T-helper 2 cell treated with Interferon-gamma antibody and Interleukin-4, amounts not matched to agents 5 μg/mL and 100 μg/mL, for 36 hours (primary cell): Measurements from ENCODE around the gene MRPL33.

ENCODE experiments used
- DNase-seq: peaks from one replicate; pipeline ENCODE4 v3.0.0; 2021; ENCODE audit warnings: low spot score
- H3K27ac Mint-ChIP-seq: one replicate; pipeline ENCODE4 v1.8.0; 2021; ENCODE audit warnings: mild to moderate bottlenecking, mixed read lengths
- H3K27me3 Mint-ChIP-seq: one replicate; pipeline ENCODE4 v1.8.0; 2021; ENCODE audit warnings: low read depth, mixed read lengths
- H3K36me3 Mint-ChIP-seq: one replicate; pipeline ENCODE4 v1.8.0; 2021; ENCODE audit warnings: low read depth, mixed read lengths
- H3K4me1 Mint-ChIP-seq: one replicate; pipeline ENCODE4 v1.8.0; 2021; ENCODE audit warnings: low read depth, mixed read lengths
- H3K4me3 Mint-ChIP-seq: one replicate; pipeline ENCODE4 v1.8.0; 2022; ENCODE audit warnings: mild to moderate bottlenecking, moderate library complexity, mixed read lengths
- H3K9me3 Mint-ChIP-seq: one replicate; pipeline ENCODE4 v1.8.0; 2021; ENCODE audit warnings: mixed read lengths

Gene MRPL33

DNA sequence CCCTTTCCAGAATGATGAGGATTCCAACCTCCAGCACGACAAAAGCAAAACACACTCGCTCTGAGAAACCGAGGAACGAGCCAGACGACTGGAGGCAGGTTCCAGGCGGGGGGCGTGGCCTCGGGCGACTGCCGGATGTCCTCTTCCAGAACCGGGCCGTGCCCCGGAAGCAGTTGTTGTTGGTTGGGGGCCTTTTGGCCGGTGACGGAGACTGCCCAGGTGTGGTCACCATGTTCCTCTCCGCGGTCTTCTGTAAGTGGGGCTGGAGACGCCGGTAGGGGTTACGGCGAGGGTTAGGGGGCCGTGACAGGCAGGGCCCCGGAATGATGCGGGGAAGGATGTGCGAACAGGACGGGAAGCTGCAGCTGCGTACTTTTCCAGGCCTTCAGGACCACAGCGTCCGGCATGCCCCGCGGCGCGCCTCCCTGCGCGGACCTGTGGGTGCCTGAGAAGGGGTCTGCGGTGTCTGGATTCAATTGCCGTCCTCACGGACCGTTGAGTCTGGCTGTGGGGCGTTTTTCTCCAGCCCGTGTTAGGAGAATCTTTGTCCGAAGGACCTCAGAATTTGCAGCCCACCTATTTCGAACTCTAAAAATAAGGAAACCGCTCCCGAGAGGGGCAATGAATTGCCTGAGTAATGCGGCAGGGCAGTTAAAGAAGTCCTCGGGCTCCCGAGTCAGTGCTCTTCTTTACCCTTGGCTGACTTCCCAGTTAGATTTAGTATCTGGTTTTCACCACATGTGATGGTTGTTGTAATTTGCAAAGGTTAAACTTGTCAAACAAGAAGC lies at the start of gene MRPL33:
Gene MRPL33, plus strand, starts transcription at position 172 of the 788 bp plus-strand sequence. Its CDS starts 59 bp downstream, at position 231.
- peak; percentile 89 for DNase-seq
- Mint-ChIP-seq H3K4me3 (peak within 1 kb of the TSS; percentile 99), H3K27me3 (no peaks in the 10 kb centered on the region), H3K4me1 (peaks cover 22% of the 10 kb centered on the region), H3K36me3 (peaks cover 31% of the 10 kb centered on the region), H3K27ac (peak within 1 kb of the TSS; percentile 96), H3K9me3 (no peaks in the 10 kb centered on the region)

DNA sequence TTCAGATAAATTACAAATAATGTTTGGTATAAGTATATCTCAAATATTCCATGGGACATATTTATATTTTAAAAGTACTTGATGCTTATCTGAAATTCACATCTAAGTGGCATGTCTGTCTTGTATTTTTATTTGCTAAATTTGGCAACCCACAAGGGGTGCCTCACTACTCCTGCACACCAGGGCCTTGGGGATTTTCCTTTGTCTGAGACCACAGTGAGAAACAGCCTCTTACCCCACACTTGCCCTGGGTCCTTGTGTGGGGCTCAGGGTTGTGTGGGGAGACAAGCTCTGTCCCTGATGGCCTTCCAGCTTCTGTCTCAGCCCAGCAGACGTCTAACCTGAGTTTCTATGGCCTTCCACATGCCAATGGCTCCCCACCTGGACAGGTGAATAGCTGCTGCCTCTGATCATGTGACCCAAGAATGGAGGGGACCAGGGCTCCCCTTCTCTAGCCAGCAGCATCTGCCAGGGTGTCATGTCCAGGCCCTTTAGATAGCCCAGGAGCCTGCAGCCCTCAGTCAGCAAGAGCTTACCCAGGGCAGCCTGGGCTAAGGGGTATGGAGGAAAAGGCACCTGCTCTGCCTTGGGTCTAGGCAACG lies 49.5 kb upstream of the MRPL33 start:
- no peaks in the 10 kb centered on the region for H3K36me3 Mint-ChIP-seq
- H3K9me3 Mint-ChIP-seq = no peaks in the 10 kb centered on the region
- H3K27me3 Mint-ChIP-seq = peaks cover 2% of the 10 kb centered on the region
- no peak overlapping the region for H3K27ac Mint-ChIP-seq
- H3K4me3 Mint-ChIP-seq = no peak overlapping the region
- DNase-seq = no peak
- peaks cover 16% of the 10 kb centered on the region for H3K4me1 Mint-ChIP-seq

DNA sequence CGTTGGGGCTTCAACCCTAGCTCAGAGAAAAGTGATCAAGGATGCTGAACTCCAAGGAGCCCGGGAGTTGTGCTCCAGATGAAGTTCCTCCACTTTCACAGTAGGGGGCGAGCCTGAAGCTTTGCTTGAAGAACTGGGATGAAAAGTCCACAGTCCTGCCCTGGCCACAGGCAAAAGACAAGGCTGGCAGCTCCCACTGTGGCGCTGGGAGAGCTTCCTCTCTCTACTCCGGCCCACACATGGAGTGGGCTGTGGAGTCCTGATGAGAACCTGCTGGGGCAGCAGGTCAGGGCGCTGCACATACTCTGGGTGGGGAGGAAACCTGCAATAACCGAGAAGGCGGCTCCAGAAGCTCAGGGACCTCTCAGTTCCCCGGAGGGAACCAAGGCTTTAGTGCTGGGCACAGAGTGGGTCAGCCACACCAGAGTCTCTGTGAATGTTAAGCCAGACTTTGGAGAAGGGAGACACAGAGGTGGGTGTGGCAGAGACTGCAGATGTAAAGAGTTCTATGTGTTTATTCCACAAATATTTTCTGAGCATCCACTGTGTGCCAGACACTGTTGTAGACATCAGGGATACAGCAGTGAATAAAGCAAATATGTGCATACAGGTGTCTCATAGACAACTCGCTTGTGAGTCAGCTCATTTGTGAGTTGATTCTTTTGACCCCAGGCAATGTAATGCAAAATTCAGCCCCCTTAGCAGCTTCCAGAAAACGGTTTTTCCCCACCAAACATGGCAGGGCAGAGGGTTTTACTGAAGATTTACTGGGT lies 48.0 kb upstream of the MRPL33 start:
- no peak for DNase-seq
- Mint-ChIP-seq H3K9me3 (no peaks in the 10 kb centered on the region), H3K27ac (no peak overlapping the region), H3K27me3 (no peaks in the 10 kb centered on the region), H3K4me1 (peaks cover 18% of the 10 kb centered on the region), H3K4me3 (no peak overlapping the region), H3K36me3 (no peaks in the 10 kb centered on the region)

DNA sequence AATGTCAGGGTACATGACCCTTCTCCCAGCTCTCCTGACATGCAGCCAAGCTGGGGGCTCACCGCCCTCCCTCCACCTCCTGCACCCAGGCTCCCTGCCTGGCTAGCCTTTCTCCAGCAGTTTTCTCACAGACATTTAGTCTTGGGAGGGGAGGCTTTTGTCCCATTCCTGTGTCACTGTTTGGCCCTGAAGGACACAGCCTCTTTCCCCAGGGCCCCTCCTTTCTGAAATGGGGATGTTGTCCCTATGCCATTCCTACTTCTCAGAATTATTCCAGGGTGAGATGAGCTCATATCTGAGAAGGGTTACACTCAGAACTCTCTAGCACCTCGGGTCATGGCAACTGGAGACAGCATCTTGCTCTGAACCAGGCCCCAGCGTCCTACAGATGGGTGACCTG lies 47.3 kb upstream of the MRPL33 start:
- Mint-ChIP-seq H3K27ac (no peak overlapping the region), H3K36me3 (no peaks in the 10 kb centered on the region), H3K9me3 (no peaks in the 10 kb centered on the region), H3K27me3 (no peaks in the 10 kb centered on the region), H3K4me1 (peaks cover 18% of the 10 kb centered on the region), H3K4me3 (no peak overlapping the region)
- no peak for DNase-seq

DNA sequence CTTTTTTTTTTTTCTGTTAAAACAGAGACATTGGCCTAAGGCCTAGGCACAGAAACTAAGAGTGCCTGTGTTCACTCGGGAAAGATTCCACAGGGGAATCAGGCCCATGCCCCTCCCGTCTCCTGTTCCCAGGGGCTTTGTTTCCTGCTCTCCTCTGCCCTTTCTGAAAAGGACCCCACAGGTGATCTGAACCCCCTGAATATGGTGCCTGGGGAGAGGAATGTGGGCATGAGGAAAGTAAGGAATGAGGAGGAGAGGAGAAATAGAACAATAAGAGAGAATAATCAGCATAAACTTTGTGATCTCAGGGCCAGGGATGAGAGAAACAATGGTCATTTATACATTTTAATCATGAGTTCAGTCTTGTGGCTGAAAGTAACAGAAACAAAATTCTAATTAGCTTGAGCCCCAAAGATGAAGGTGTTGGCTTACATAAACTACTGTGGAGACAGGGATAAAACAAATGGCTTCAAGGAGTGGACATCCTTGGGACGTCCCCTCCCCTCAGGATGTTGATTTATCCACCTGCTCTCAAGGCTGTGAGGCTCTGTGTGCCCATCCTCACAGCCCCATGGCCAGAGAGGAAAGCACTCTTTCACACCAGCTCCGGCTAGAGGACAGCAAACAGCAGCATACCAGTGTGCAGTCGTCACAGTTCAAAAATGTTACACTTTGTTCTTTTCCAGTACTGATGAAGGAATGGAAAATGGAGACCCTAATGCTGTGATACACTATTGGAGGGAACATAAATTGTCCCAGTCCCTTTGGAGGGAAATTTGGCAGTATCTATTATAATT lies 46.4 kb upstream of the MRPL33 start:
- H3K4me1 Mint-ChIP-seq = peaks cover 14% of the 10 kb centered on the region
- H3K4me3 Mint-ChIP-seq = no peak overlapping the region
- no peaks in the 10 kb centered on the region for H3K9me3 Mint-ChIP-seq
- H3K36me3 Mint-ChIP-seq = no peaks in the 10 kb centered on the region
- H3K27ac Mint-ChIP-seq = no peak overlapping the region
- H3K27me3 Mint-ChIP-seq = no peaks in the 10 kb centered on the region
- DNase-seq = no peak

DNA sequence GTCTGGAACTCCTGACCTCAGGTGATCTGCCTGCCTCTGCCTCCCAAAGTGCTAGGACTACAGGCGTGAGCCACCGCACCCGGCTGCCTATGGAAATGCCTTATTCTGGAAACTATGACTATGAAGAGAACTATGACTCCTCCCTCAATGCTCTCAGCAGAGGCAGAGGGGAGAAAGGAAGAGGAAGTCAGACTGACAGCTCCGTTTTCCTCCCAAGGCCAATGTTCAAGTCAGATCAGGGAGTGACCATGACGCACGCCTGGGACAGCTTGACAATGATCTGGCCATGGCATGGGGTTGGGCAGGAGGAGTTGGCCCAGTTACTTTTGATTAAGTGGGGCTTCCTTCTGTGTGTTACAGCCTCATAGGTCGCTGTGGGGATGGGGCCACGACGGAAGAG lies 44.3 kb upstream of the MRPL33 start:
- Mint-ChIP-seq H3K27me3 (no peaks in the 10 kb centered on the region), H3K27ac (peak overlapping the region; percentile 72), H3K36me3 (no peaks in the 10 kb centered on the region), H3K9me3 (no peaks in the 10 kb centered on the region), H3K4me3 (no peak overlapping the region), H3K4me1 (peaks cover 4% of the 10 kb centered on the region)
- no peak for DNase-seq

DNA sequence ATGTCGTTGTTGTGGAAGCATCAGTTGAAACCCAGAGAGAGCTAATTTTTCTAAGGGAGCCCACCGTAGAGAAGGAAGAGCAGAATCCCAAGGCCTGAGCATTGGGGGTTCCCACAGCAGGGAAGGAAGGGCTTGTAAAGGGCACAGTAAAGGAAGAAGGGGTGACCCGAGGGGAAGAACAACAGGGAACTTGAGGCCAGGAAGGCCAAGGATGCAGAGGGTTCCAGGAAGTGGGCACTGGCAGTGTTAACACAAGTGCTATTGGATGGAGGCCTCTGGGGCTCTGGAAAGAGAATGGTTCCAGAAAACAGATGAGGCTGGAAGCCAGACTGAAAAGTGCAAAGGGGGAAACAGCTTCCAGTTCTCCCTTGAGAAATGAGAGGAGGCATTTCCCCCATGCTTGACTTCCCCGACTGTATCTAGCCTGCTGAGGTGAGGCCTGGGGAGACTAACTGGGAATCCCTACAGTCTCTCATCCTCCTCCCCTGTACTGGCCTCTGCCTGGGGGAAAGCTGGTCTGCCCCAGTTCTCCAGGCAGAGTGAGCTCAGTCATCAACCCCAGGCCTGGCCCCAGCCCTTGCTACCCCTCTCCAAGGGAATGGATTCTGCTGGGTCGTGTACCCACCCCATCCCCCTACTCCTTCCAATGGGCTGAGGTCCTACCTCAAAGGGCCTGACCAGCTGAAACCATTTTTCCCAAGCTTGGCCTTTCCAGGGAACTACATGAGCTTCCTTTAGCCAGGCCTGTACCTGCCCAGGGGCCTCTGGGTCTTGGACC lies 43.2 kb upstream of the MRPL33 start:
- Mint-ChIP-seq H3K27me3 (no peaks in the 10 kb centered on the region), H3K9me3 (peaks cover under 1% of the 10 kb centered on the region), H3K4me1 (peaks cover 4% of the 10 kb centered on the region), H3K4me3 (no peak overlapping the region), H3K36me3 (no peaks in the 10 kb centered on the region), H3K27ac (no peak overlapping the region)
- no peak for DNase-seq

DNA sequence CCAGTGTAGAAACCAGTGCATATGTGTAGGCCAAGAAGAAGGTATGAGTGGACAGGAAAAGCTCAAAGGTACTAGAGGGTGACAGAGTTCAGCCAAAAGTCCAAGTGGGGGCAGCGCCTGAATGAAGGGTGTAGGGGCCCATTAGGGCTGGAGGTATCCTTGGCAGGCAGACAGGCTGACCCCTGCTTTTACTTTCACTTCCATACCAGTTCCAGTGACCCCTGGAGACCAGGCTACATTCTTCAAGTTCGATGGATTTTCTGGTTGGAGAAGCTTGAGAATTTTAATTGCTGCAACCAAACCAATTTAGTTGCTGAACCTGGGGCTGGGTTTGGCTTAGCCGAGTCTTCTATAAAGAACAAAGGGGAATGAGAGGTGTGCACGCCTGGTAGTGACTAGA lies 42.3 kb upstream of the MRPL33 start:
- Mint-ChIP-seq H3K27me3 (no peaks in the 10 kb centered on the region), H3K4me3 (no peak overlapping the region)
- no peak for DNase-seq

DNA sequence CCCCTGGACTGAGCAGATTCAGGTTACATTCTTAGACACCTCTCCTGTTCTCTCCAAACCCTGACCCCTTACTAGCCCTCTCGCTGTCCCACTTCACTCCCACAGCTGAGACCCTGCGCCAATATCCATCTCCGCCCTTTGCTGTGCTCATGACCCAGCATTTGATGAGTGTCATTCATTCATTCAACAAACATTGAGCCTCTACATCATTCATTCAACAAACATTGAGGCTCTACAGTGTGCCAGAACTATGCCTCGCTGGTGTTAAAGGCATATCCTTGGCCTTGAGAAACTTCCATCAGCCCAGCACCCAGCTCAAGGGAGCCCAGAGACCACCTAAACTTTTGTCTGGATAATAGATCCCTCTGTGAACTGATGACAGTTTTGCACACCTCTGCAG lies 41.9 kb upstream of the MRPL33 start:
- Mint-ChIP-seq H3K36me3 (peaks cover 1% of the 10 kb centered on the region), H3K4me3 (no peak overlapping the region), H3K9me3 (peaks cover 4% of the 10 kb centered on the region), H3K27me3 (no peaks in the 10 kb centered on the region), H3K4me1 (peaks cover 7% of the 10 kb centered on the region), H3K27ac (no peak overlapping the region)
- no peak for DNase-seq

More for the DNA sequence above, 42.3 kb upstream of the MRPL33 start:
- H3K9me3 Mint-ChIP-seq = peaks cover 4% of the 10 kb centered on the region
- H3K36me3 Mint-ChIP-seq = peaks cover under 1% of the 10 kb centered on the region
- no peak overlapping the region for H3K27ac Mint-ChIP-seq
- H3K4me1 Mint-ChIP-seq = peaks cover 4% of the 10 kb centered on the region

DNA sequence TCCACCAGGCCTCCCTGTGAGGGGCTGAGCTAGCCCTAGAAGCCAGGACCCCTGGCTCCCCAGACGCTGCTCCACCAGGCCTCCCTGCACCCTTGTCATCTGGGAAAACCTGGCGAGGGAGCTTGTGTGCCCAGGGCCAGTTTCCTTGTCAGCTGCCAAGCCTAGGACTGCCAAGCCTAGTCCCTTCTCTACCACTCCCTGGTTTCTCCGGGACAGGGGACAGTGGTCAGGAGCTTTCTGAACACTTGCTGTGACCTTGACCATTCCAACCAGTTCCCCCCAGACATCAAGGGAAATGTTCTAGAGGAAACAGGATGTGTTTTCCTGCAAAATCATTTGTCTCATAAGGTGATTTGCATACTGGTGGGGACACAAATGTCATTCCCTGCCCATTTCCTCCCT lies 41.3 kb upstream of the MRPL33 start:
- peaks cover 1% of the 10 kb centered on the region for H3K36me3 Mint-ChIP-seq
- H3K4me3 Mint-ChIP-seq = no peak overlapping the region
- no peak overlapping the region for H3K27ac Mint-ChIP-seq
- peaks cover 10% of the 10 kb centered on the region for H3K4me1 Mint-ChIP-seq
- no peak for DNase-seq
- peaks cover 4% of the 10 kb centered on the region for H3K9me3 Mint-ChIP-seq
- no peaks in the 10 kb centered on the region for H3K27me3 Mint-ChIP-seq

GRCh38 chr2:27730980-27731691 lies 40.4 kb upstream of the MRPL33 start:
- Mint-ChIP-seq H3K36me3 (peaks cover 1% of the 10 kb centered on the region), H3K9me3 (peaks cover 4% of the 10 kb centered on the region), H3K4me3 (no peak overlapping the region), H3K27ac (no peak overlapping the region), H3K4me1 (peaks cover 10% of the 10 kb centered on the region), H3K27me3 (no peaks in the 10 kb centered on the region)
- no peak for DNase-seq

DNA sequence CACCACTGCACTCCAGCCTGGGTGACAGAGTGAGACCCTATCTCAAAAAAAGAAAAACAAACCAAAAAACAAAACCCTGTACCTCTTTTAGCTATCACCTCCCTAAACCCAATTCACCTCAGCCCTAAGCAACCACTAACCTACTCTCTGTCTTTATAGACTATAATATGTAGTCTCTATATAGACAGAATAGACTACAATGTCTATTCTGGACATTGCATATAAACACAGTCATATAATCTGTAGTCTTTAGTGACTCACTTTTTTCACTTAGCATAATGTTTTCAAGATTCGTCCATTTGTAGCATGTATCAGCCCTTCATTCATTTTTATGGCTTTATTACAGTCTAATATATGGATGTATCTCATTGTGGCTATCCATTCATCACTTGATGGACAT lies 37.2 kb upstream of the MRPL33 start:
- Mint-ChIP-seq H3K27ac (no peak overlapping the region), H3K9me3 (peaks cover 4% of the 10 kb centered on the region), H3K36me3 (peaks cover 1% of the 10 kb centered on the region), H3K4me1 (peaks cover 6% of the 10 kb centered on the region), H3K4me3 (no peak overlapping the region), H3K27me3 (no peaks in the 10 kb centered on the region)
- DNase-seq = no peak
